HG03565 (cell line): ENCODE measurements around the gene TNFAIP3.

Source experiments
- ATAC-seq: cut with Tn5 transposase; IDR thresholded peaks from one replicate; pipeline ENCODE4 v1.9.1; 2021; ENCODE audit warnings: mild to moderate bottlenecking, moderate library complexity; ENCODE audit not compliant: unreplicated experiment

Gene TNFAIP3

GRCh38 chr6:137896647-137897046 is 29.6 kb downstream of the TNFAIP3 start:
- no peak for ATAC-seq

DNA sequence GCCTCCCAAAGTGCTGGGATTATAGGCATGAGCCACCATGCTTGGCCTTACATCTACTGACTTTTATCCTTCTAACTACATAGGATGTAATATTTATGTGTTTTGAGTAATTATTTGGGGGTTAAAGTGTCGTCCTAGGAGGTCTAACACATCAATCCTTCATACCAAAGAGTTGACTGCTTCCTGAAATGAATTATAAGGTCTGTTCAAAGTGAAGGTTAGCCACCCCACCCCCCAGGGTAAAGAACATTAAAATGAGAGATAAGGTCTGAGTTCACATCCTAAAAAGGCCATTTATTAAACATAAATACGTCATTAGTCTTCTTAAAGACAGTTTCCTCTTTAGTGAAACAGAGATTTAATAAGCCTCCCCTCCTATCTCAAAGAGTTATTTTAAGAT is 33.8 kb downstream of the TNFAIP3 start:
- no peak for ATAC-seq

DNA sequence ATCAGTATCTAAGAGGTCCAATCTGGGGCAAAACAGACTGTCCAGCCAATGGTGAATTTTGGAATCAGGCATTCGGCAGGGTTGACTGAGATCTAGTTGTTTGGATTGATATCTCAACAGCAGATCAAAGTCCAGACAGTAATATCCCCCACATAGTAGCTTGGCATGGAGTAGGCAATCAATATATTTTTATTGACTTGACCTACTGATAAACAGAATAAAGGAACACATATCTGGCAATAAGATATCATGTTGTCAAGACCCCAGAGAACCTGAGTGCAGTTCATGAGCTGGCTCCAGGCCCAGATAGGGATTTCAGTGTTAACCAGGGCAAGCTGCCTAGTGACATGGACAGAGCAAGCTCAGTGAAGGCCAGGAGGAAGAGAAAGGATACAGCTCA is 34.4 kb downstream of the TNFAIP3 start:
- ATAC-seq, result no peak

GRCh38 chr6:137902699-137903098 is 35.6 kb downstream of the TNFAIP3 start:
- ATAC-seq, result no peak

DNA sequence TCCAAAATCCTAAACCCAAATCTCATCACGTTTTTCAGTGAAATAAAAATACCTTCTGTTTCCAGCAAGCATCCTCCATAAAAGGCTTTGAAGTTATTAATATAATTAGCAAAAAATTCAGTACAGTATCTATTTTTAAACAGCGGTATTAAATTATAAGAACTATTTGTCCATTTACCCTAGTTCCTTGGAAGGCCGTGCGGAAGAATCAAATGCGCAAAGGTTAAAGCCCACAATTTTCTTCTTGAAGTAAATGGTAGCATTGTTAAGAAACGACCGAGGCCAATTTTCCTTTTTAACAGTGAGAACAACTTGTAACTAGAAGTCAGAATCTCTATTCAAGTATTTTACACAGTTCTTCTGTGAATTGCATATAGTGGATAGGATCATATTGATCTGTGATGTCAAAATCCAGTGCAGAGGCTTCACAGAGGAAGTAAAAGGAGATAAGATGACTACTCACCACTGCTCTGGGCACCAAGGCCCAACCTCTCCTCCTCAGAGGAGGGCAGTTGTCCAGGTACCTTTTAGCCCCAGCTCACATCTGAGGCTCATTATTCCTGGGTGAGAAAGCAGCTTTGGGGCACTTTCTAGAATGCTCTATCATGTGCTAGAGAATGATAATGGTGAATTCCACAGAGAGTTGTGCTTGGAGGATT is 36.3 kb downstream of the TNFAIP3 start:
- ATAC-seq, result no peak

- peak; percentile 62 for ATAC-seq
Observed at GRCh38 chr6:137903933-137904821, 37.1 kb downstream of the TNFAIP3 start.

DNA sequence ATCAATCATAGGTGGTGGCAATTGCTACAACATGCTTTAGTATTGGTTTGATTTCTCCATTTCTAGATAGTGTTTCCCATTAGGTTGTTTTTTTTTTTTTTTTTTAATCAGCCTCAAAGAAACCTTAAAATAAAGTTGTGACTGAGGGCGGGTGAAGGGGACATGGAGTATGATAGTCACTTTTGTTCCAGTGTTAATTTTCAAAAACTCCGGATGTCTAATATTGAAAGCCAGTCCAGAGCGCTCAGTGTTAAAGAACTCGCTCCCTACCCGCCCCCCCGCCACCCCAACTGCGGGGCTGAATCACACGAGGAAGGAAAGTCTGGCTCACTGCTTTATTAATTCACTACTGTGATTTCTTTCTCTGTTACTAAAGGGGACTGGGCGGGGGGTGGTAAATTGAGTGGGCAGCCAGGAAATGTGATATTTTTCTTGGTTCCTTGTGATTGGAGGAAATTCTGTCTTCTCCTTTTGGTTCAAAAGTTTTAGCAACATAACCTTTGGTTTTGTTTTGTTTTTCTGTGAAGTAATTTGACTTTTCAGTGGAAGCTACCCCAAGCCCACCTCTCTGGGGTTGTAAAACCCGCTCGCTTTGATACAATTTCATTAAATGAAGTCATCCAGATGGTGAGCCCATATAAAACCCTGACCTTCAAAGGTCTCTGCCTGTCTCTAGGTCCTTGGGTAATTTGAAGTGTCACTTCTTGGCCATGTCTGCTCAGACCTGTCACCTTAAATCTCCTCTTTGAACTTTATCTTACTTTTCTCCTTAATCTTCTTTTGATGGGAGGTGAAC is 38.0 kb downstream of the TNFAIP3 start:
- ATAC-seq, result peak; percentile 18

DNA sequence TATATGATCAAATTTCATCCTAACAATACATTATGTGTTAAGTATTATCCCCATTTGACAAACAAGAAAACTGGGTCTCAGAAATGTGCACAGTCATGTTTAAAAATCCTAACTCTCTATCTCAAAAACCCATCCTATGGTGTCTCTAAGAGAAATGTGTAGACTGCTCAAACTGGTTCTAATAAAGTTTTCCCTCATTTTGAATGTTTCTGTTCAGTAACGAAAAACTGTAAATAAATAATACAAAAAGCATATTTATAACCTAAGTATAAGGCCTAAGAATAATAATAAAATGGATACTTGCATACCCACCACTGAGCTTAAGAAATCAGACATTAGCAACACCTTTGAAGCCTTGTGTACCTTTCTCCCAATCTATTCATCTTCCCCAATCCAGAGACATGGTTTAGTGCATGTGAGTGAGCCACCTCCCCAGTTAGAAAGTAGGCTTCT is 39.0 kb downstream of the TNFAIP3 start:
- ATAC-seq, result no peak

DNA sequence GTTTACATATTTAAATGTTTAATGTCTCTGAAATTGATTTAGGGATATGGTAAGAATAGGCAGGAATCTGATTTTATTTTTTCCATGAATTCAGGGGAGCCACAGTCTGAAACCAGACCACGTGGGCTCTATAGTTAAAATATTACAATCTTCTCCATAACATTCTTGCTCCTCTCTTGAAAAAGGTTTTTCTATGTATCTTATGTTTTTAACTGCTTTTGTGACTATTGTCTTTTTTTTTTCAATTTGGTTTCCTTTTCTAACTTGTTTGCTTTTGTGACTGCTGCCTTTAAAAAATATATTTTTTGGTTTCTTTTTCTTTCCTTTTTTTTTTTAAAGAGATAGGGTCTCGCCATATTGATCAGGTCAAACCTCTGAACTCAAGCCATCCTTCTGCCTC is 40.1 kb downstream of the TNFAIP3 start:
- ATAC-seq, result no peak

- ATAC-seq, result no peak
Observed at GRCh38 chr6:137909533-137909932, 42.5 kb downstream of the TNFAIP3 start.

- no peak for ATAC-seq
Observed at GRCh38 chr6:137910424-137910834, 43.4 kb downstream of the TNFAIP3 start.

- ATAC-seq, result no peak
Observed at GRCh38 chr6:137910843-137911456, 43.9 kb downstream of the TNFAIP3 start.

DNA sequence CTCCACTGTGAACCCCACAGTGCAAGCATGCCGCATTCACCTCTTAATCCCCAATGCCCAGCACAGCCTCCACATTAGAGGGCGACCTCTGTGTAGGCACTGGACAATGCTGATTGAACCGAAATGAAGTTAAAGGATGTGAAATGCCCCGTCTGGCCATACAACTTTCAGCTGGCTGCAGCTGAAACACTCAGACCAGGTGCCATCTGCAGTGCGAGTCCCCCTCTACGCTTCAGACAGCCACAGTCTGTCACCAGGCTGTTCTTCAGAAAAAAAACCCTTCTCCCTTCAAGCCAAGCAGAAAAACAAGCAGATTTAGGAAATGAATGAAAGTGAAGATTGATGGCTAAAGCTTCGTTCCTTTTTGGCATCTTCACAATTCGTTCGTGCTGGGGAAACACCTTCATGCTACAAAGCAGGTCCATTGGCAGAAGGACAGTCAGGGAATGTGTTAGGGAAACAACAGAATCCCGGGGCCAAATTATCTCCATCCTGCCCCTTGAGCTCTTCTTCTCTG is 44.7 kb downstream of the TNFAIP3 start:
- no peak for ATAC-seq

DNA sequence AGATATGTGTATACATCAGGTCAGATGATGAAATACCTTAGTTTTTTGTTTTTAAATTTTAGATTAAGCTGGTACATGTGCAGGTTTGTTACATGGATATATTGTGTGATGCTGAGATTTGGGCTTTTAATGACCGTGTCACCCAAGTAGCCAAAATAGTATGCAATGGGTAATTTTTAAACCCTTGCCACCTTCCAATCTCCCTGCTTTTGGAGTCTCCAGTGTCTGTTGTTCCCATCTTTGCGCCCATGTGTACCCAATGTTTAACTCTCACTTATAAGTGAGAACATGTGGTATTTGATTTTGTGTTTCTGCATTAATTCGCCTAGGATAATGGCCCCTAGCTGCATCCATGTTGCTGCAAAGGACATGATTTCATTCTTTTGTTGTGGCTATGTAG is 45.8 kb downstream of the TNFAIP3 start:
- no peak for ATAC-seq

DNA sequence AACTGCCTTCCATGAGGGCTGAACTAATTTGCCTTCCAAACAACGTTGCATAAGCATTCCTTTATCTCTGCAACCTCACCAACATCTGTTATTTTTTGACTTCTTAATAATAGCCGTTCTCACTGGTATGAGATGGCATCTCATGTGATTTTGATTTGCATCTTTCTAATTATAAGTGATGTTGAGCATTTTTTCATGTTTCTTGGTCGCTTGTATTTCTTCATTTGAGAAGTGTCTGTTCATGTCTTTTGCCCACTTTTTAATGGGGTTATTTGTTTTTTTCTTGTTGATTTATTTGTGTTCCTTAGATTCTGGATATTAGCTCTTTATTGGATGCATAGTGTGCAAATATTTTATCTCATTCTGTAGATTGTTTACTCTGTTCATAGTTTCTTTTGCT is 46.4 kb downstream of the TNFAIP3 start:
- ATAC-seq, result no peak

DNA sequence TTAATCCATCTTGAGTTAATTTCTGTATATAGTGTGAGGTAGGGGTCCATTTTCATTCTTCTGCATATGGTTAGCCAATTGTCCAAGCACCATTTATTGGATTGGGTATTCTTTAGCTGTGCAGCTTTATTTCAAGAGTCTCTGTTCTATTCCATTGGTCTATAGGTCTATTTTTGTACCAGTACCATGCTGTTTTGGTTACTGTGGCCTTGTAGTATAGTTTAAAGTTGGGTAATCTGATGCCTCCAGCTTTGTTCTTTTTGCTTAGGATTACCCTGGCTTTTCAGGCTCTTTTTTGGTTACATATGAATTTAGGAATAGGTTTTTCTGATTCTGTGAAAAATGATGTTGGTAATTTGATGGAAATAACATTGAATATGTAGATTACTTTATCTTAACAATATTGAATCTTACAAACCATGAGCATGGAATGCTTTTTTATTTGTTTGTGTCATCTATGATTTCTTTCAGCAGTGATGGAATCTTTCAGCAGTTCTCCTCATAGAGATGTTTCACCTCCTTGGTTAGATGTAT is 47.0 kb downstream of the TNFAIP3 start:
- ATAC-seq, result no peak

DNA sequence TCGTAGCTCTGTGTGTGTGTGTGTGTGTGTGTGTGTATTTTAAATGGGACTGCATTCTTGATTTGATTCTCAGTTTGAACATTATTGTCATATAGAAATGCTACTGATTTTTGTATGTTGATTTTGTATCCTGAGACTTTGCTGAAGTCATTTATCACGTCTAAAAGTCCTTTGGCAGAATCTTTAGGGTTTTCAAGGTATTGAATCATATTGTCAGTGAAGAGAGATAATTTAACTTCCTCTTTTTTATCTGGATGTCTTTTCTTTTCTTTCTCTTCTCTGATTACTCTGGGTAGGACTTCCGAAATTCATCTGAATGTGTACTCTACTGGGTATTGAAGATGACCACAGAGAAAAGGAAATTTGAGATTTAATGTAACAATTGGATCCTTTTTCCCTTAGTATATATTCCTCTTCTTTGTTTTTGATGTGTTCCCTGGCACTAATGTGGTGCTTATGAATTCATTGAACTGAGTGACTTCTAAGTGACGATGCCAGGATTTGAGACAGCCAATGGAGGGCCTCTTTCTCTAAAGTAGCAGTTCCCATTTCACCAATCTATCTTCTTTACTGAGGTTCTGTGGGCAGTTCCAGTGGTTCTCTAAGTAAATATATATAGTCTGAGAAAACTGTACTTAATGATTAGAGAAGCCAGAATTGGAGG is 47.6 kb downstream of the TNFAIP3 start:
- no peak for ATAC-seq

- ATAC-seq, result no peak
Observed at GRCh38 chr6:137915790-137916189, 48.7 kb downstream of the TNFAIP3 start.

- ATAC-seq, result no peak
Observed at GRCh38 chr6:137917551-137918325, 50.7 kb downstream of the TNFAIP3 start.
